Adrenal gland (tissue), 12 donors: ENCODE data around the gene HM13. TPM values are rescaled to one million over a fixed set of nuclear protein-coding genes. Genes with fewer than 3 reads are reported as not detected.

ENCODE experiments used
- DNase-seq, 7 donors: peaks; one replicate each; pipeline ENCODE4 v3.0.0-alpha.2; 2019 to 2020
- H3K27ac ChIP-seq, 5 donors: fragments of 200-600 bp; sonication (generic) in 4 of 5; 1 replicate in 3 of 5; 2 replicates in 2 of 5; pipeline versions ENCODE4 v1.5.1 to v1.8.0; 2016 to 2020; ENCODE audit warnings: mild to moderate bottlenecking in 1 of 5
- H3K27me3 ChIP-seq: fragments of 200-600 bp; 2 replicates; pipeline ENCODE4 v1.8.0; 2021
- H3K36me3 ChIP-seq, 2 donors: fragments of 200-600 bp; replicated peaks in 1 of 2; 1 replicate in 1 of 2; 2 replicates in 1 of 2; pipeline versions ENCODE4 v1.5.1 to v1.8.0; 2018 to 2022
- H3K4me1 ChIP-seq, 2 donors: fragments of 200-600 bp; replicated peaks in 1 of 2; 1 replicate in 1 of 2; 2 replicates in 1 of 2; pipeline versions ENCODE4 v1.5.1 to v1.8.0; 2018 to 2021
- H3K4me3 ChIP-seq, 4 donors: fragments of 200-600 bp; sonication (generic) in 3 of 4; one replicate each; pipeline ENCODE4 v1.5.1; 2016 to 2018
- H3K9me3 ChIP-seq, 3 donors: fragments of 200-600 bp; sonication (generic) in 1 of 3; replicated peaks in 1 of 3; 1 replicate in 2 of 3; 2 replicates in 1 of 3; pipeline versions ENCODE4 v1.5.1 to v1.8.0; 2016 to 2021
- POLR2A ChIP-seq, 2 donors: fragments of 450-650 bp; IDR thresholded peaks; one replicate each; pipeline ENCODE4 v1.6.1; 2017; ENCODE audit warnings: antibody characterized with exemption in 2 of 2, mild to moderate bottlenecking in 2 of 2, moderate library complexity in 1 of 2
- WGBS, 4 donors: extraction: QIAGEN DNeasy Blood & Tissue Kit in 2 of 4; methylation state at CpG; one replicate each; pipeline versions ENCODE4 v1.1.5 to v1.1.7; 2013 to 2017; 5-methylcytosine and 5-hydroxymethylcytosine counted together
- intact Hi-C, 2 donors: fragments of 100-400 bp; cut with DNase I; formaldehyde crosslinking; loops; one replicate each; pipeline versions ENCODE4 v1.14.1 to v1.15.0; 2022 to 2023
- polyA plus RNA-seq, 3 donors: library from polyadenylated mRNA; stranded (reverse); fragments of 200-250 nt in 2 of 3; fragments of 350-450 nt in 1 of 3; fragmentation: Illumina TruSeq in 1 of 3; extraction: RNeasy Lipid Tissue Mini Kit (QIAGEN cat#74804) in 1 of 3; gene quantifications; one replicate each; pipeline ENCODE4 v1.2.3, GENCODE V29; 2013 to 2014
- total RNA-seq, 9 donors: library from RNA; depleted of rRNA in 4 of 9; stranded (reverse); fragments of >200 nt in 4 of 9; fragments of 120-200 nt in 1 of 9; fragmentation: NEBNext Ultra II Directional in 1 of 9; extraction: Animal tissue kit (Norgen Biotek cat#: 25700) in 1 of 9; gene quantifications; one replicate each; pipeline versions ENCODE4 v1.1.0 to v1.2.4, GENCODE V29; 2013 to 2023
- TF ChIP-seq, protein P1 (sequence below), 6 experiments: fragments of 450-650 bp in 4 of 6; fragments of 200-600 bp in 2 of 6; sonication (generic) in 1 of 6; IDR thresholded peaks; 1 replicate in 5 of 6; 2 replicates in 1 of 6; pipeline versions ENCODE4 v1.5.1 to v1.8.0; 2016 to 2021; ENCODE audit warnings: antibody characterized with exemption in 6 of 6, mild to moderate bottlenecking in 2 of 6, moderate library complexity in 1 of 6
- donor health status: healthy with polysubstance abuse.
- donor health status: Bipolar disorder and iron deficiency.
- donor health status: DM: yes; HTN: yes; CAD: no.
- donor health status: DM: no; HTN: no; CAD: no.
- donor health status: DM: no; HTN: no; CAD: no.
- donor health status: DM: yes; HTN: yes; CAD: no.

HM13 gene
- total and polyA plus RNA-seq, 12 donors: 48.5 to 356 (median 157) TPM

DNA sequence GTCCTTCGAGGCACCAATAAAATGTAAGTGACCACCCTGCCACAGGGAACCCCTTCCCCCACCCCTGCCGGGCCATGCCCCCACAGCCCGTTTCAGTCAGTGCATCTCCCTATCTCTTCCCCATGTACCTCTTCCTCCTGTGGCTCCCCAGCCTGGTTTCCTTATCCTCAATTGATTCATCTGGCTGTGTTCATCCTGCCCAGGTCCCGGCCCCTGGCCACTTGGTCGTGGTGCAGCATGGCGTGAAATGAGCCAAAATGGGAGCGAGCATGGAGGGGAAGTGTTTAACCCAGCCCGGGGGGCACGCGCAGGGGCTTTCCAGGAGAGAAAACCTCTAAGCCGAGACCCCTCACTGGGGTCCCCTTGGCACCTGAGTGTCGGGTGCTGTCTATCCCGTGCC, 35.9 kb downstream of the HM13 start:
- TF ChIP-seq POLR2A (IDR thresholded peaks at IDR 0.05): no peak
- TF ChIP-seq, protein P1, sequence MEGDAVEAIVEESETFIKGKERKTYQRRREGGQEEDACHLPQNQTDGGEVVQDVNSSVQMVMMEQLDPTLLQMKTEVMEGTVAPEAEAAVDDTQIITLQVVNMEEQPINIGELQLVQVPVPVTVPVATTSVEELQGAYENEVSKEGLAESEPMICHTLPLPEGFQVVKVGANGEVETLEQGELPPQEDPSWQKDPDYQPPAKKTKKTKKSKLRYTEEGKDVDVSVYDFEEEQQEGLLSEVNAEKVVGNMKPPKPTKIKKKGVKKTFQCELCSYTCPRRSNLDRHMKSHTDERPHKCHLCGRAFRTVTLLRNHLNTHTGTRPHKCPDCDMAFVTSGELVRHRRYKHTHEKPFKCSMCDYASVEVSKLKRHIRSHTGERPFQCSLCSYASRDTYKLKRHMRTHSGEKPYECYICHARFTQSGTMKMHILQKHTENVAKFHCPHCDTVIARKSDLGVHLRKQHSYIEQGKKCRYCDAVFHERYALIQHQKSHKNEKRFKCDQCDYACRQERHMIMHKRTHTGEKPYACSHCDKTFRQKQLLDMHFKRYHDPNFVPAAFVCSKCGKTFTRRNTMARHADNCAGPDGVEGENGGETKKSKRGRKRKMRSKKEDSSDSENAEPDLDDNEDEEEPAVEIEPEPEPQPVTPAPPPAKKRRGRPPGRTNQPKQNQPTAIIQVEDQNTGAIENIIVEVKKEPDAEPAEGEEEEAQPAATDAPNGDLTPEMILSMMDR (IDR thresholded peaks at IDR 0.05): no peak
- no peak for DNase-seq
- H3K27ac ChIP-seq: no peak overlapping the region
- intact Hi-C loops: no loop called here
- no peaks in the 10 kb centered on the region for H3K9me3 ChIP-seq
- peaks cover 0 to 64% of the 10 kb centered on the region in 2 donors for H3K36me3 ChIP-seq
- peaks cover 3 to 10% of the 10 kb centered on the region in 2 donors for H3K4me1 ChIP-seq
- no peaks in the 10 kb centered on the region for H3K27me3 ChIP-seq
- H3K4me3 ChIP-seq: no peak overlapping the region
- WGBS, 4 donors: 89 to 95% (median 90%) methylated on average over 13 of the region's 13 CpGs

DNA sequence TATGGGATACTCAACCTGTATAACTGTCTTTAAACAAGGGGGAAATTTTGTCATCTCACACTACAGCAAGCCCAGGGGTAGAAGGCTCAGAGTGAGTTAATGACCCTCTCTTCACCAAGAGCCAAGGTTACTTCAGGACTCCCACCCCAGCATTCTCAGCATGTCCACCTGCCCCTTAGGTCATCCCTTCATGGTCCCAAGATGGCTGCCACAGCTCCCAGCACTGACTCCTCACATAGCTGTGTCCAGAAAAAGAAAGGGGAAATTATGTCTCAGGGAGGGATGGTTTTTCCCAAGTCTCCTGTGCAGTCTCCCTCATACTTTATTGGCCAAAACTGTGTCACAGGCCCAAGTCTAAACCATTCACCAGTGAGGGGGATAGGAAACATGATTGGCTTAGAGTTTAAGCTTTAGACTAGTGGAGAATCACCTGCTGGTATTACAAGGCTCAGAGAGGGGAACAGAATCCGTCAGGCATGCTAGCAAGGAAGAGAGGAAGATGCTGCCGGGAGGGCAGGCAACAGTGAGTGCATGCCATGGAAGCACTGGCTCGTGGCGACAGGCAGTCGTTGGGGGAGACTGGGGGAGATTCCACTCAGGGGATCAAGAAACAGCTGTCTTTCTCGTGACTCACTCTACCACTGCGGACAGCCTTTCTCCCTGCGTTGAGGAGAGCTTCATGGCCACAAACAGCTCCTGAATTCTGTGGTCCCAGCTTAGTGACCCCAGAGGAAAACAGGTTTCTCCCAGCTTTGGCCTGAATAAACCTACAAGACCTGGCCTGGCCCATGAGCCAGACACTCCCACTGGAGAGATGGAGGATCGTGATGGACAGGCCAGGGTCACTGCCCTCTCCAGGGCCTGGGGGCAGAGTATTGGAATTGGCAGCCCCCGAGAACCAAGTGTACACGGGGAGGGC, 37.2 kb downstream of the HM13 start:
- Histone ChIP-seq H3K36me3 (peaks cover 0 to 74% of the 10 kb centered on the region in 2 donors), H3K27ac (peak overlapping the region in 1 of 5 donors; percentile 19), H3K4me1 (peaks cover 3 to 7% of the 10 kb centered on the region in 2 donors), H3K4me3 (no peak overlapping the region), H3K27me3 (no peaks in the 10 kb centered on the region), H3K9me3 (no peaks in the 10 kb centered on the region)
- TF ChIP-seq, protein P1 (IDR thresholded peaks at IDR 0.05): no peak
- TF ChIP-seq POLR2A (IDR thresholded peaks at IDR 0.05): no peak
- peak in 1 of 7 donors; percentile 42 for DNase-seq
- intact Hi-C loops: no loop called here
- 77 to 89% (median 85%) methylated on average over 8 to 11 of the region's 11 CpGs for WGBS, 4 donors

DNA sequence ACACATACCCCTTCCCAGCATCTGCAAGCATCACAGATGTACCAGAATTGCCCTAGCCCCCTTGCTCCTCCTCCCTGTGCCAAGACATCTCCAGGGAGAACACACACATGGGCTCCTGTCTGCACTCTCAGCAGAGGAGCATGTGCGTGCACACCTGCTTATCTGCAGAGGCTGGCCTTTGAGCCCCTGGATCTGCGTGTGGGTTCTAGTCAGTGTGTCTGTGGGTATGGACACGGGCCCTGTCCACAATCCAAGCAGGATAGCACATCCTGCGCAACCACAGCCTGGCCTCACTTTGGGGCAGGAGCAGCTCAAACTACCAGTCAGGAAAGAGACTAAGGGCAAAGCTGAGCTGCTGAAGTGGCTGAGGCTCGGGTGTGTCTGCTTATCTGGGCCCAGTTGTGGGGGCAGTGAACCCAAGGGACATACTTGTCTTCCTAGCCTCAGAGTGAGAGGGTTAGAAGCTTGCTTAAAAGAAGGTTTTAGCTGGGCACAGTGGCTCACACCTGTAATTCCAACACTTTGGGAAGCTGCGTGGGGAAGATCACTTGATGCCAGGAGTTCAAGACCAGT, 41.0 kb downstream of the HM13 start:
- H3K36me3 ChIP-seq: peaks cover 0 to 56% of the 10 kb centered on the region in 2 donors

DNA sequence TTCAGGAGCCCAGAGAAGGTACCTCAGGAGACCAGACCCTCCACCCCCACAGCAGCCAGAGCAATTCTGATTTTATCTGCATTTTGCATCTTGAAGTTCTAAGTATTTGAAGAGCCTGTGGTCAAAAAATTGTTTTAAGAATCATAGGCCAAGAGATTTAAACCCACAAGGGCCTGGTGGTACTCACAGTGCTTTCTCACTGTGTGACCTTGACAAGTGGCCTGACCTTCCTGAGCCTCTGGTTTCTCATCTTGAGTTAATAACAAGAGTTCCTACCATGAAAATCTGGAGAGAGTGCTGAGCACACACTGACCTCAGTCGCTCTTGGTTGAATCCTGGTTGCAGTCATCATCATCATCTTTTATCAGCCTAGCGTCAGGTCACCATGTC, 45.5 kb downstream of the HM13 start:
- no peak overlapping the region for H3K4me3 ChIP-seq
- peaks cover 0 to 53% of the 10 kb centered on the region in 2 donors for H3K36me3 ChIP-seq
- 66 to 96% (median 82%) methylated on average over 2 of the region's 2 CpGs for WGBS, 4 donors
- no peaks in the 10 kb centered on the region for H3K27me3 ChIP-seq
- peak in 1 of 7 donors; percentile 25 for DNase-seq
- no peaks in the 10 kb centered on the region for H3K9me3 ChIP-seq
- peaks cover 7 to 23% of the 10 kb centered on the region in 2 donors for H3K4me1 ChIP-seq
- intact Hi-C loops: no loop called here
- H3K27ac ChIP-seq: peak overlapping the region in 3 of 5 donors; percentile 56 to 92 (median 85)
- no peak for TF ChIP-seq POLR2A (IDR thresholded peaks at IDR 0.05)
- TF ChIP-seq, protein P1 (IDR thresholded peaks at IDR 0.05): no peak

More for the DNA sequence above, 41.0 kb downstream of the HM13 start:
- no peak for TF ChIP-seq POLR2A (IDR thresholded peaks at IDR 0.05)
- TF ChIP-seq, protein P1 (IDR thresholded peaks at IDR 0.05): no peak
- intact Hi-C loops: no loop called here
- peaks cover 0 to 6% of the 10 kb centered on the region in 2 donors for H3K4me1 ChIP-seq
- no peak overlapping the region for H3K4me3 ChIP-seq
- H3K27me3 ChIP-seq: no peaks in the 10 kb centered on the region
- H3K9me3 ChIP-seq: no peaks in the 10 kb centered on the region
- no peak overlapping the region for H3K27ac ChIP-seq
- no peak for DNase-seq
- WGBS, 4 donors: 68 to 89% (median 85%) methylated on average over 6 of the region's 6 CpGs
